ENCODE data around the gene KIF16B. TPM values are rescaled to one million over a fixed set of nuclear protein-coding genes. Genes with fewer than 3 reads are reported as not detected.

The KIF16B gene
- total and polyA plus RNA-seq, 8 donors: 5.0 to 59.8 (median 24.2) TPM

- no peaks in the 10 kb centered on the region for H3K27me3 ChIP-seq
- TF ChIP-seq POLR2AphosphoS5 (IDR thresholded peaks at IDR 0.05) (no peak), CTCF (IDR thresholded peaks at IDR 0.05) (no peak), EP300 (IDR thresholded peaks at IDR 0.05) (no peak), POLR2A (IDR thresholded peaks at IDR 0.05) (no peak)
- peaks cover 0 to 36% (median 10%) of the 10 kb centered on the region in 4 donors for H3K4me1 ChIP-seq
- no peak overlapping the region for H3K4me3 ChIP-seq
- no peak for DNase-seq
- no peaks in the 10 kb centered on the region for H3K9me3 ChIP-seq
- H3K36me3 ChIP-seq: no peaks in the 10 kb centered on the region
- 92 to 95% (median 93%) methylated on average over 5 of the region's 5 CpGs for WGBS, 5 donors
- intact Hi-C loops (cut with DNase I; ENCODE audit: low total_unique reads): no loop called here
- no peak overlapping the region for H3K27ac ChIP-seq
Measured at GRCh38 chr20:16556301-16556700, 16.9 kb downstream of the KIF16B start.

- no peaks in the 10 kb centered on the region for H3K36me3 ChIP-seq
- TF ChIP-seq CTCF (IDR thresholded peaks at IDR 0.05) (no peak), POLR2AphosphoS5 (IDR thresholded peaks at IDR 0.05) (no peak), EP300 (IDR thresholded peaks at IDR 0.05) (no peak), POLR2A (IDR thresholded peaks at IDR 0.05) (no peak)
- intact Hi-C loops (cut with DNase I; ENCODE audit: low total_unique reads): no loop called here
- no peak overlapping the region for H3K4me3 ChIP-seq
- no peaks in the 10 kb centered on the region for H3K9me3 ChIP-seq
- no peak for DNase-seq
- H3K27ac ChIP-seq: no peak overlapping the region
- peaks cover 0 to 36% (median 10%) of the 10 kb centered on the region in 4 donors for H3K4me1 ChIP-seq
- H3K27me3 ChIP-seq: no peaks in the 10 kb centered on the region
Measured at GRCh38 chr20:16555754-16556153, 17.5 kb downstream of the KIF16B start.

DNA sequence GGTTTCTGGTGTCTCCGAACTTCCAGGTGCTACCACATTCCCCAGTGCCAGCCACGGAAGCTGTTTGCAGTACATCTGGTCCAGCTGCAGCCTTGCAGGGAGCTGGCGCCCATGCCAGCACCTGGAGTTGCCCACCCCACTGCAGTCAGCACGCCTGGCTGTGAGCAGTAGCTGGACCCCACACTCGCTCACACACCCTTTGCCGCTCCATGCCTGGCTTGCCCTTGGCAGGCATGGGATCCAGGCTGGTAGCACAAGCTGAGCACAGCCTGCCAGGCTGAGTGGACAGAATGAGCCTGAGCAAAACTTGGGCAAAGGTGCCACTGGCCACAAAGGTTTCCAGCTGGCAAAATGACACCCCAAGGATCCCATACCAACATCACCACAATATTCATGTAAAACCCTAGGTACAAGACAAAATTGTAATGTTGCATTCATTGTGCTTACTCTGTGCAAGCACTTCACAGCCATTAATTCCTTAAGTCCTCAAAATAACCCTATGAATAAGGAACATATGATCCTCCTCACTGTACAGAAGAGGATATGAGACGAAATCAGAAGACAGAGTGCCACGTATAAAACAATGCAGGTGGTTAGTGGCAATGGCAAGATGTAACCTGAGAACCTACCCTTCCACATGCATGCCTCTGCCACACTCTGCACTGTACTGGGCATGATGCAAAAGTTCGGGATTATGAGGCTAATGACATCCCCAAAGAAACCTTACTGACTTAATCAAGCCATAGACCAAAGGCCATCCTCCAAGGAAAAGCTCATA is 18.3 kb downstream of the KIF16B start:
- Histone ChIP-seq H3K27ac (no peak overlapping the region), H3K4me1 (peaks cover 0 to 36% (median 10%) of the 10 kb centered on the region in 4 donors), H3K4me3 (no peak overlapping the region), H3K9me3 (no peaks in the 10 kb centered on the region), H3K27me3 (no peaks in the 10 kb centered on the region), H3K36me3 (no peaks in the 10 kb centered on the region)
- intact Hi-C loops (cut with DNase I; ENCODE audit: low total_unique reads): no loop called here
- TF ChIP-seq POLR2A (IDR thresholded peaks at IDR 0.05) (no peak), POLR2AphosphoS5 (IDR thresholded peaks at IDR 0.05) (no peak), CTCF (IDR thresholded peaks at IDR 0.05) (no peak), EP300 (IDR thresholded peaks at IDR 0.05) (no peak)
- 84 to 89% (median 88%) methylated on average over 8 to 9 of the region's 9 CpGs for WGBS, 5 donors
- DNase-seq: no peak

DNA sequence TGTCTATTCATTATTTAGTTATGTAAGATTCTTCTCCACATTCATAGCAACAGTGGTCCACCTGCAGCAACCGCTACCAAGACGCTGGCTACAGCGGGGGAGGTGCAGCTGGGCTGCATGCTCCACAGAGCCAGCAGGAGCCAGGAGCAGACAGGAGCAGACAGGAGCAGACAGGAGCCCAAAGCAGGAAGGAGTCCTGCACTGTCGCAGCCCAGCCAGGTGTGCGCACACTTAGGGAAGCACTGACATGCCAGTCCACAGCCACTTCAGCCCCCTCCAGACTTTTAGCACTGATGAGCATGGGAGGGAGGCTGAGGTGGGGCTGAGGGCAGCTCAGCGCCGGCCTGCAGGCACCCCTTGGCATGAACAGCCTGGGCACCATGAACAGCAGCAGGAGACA is 19.6 kb downstream of the KIF16B start:
- no peaks in the 10 kb centered on the region for H3K36me3 ChIP-seq
- intact Hi-C loops (cut with DNase I; ENCODE audit: low total_unique reads): no loop called here
- H3K4me3 ChIP-seq: no peak overlapping the region
- no peak overlapping the region for H3K27ac ChIP-seq
- WGBS, 5 donors: 73 to 99% (median 81%) methylated on average over 7 of the region's 7 CpGs
- DNase-seq: no peak
- no peaks in the 10 kb centered on the region for H3K9me3 ChIP-seq
- peaks cover 0 to 36% (median 10%) of the 10 kb centered on the region in 4 donors for H3K4me1 ChIP-seq
- no peak for TF ChIP-seq POLR2AphosphoS5 (IDR thresholded peaks at IDR 0.05)
- TF ChIP-seq CTCF (IDR thresholded peaks at IDR 0.05): no peak
- no peak for TF ChIP-seq POLR2A (IDR thresholded peaks at IDR 0.05)
- no peak for TF ChIP-seq EP300 (IDR thresholded peaks at IDR 0.05)
- H3K27me3 ChIP-seq: no peaks in the 10 kb centered on the region

Data from stomach (tissue), 9 donors.